Astrocyte of the cerebellum (primary cell): ENCODE data around the gene STXBP1.

Experiments used
- DNase-seq: peaks from one replicate; pipeline ENCODE4 v3.0.0-alpha.2; 2011; ENCODE audit warnings: low read depth
- H3K4me3 ChIP-seq: 2 replicates; pipeline ENCODE4 v1.5.1; 2011; ENCODE audit warnings: mild to moderate bottlenecking, low read depth, low read length, moderate library complexity
- in situ Hi-C: cut with HindIII; loops from 2 replicates; pipeline ENCODE4 v1.10.0; 2017; ENCODE audit warnings: low sequenced_read_pairs
- TF ChIP-seq, protein P1 (sequence below): IDR thresholded peaks from 2 replicates; pipeline ENCODE4 v1.5.1; 2012; ENCODE audit warnings: low read length, low read depth, moderate library complexity, mild to moderate bottlenecking; ENCODE audit errors: missing control alignments

The STXBP1 gene

GRCh38 chr9:127664678-127665507, 52.8 kb downstream of the STXBP1 start:
- TF ChIP-seq, protein P1, sequence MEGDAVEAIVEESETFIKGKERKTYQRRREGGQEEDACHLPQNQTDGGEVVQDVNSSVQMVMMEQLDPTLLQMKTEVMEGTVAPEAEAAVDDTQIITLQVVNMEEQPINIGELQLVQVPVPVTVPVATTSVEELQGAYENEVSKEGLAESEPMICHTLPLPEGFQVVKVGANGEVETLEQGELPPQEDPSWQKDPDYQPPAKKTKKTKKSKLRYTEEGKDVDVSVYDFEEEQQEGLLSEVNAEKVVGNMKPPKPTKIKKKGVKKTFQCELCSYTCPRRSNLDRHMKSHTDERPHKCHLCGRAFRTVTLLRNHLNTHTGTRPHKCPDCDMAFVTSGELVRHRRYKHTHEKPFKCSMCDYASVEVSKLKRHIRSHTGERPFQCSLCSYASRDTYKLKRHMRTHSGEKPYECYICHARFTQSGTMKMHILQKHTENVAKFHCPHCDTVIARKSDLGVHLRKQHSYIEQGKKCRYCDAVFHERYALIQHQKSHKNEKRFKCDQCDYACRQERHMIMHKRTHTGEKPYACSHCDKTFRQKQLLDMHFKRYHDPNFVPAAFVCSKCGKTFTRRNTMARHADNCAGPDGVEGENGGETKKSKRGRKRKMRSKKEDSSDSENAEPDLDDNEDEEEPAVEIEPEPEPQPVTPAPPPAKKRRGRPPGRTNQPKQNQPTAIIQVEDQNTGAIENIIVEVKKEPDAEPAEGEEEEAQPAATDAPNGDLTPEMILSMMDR = no peak
- DNase-seq = no peak
- no peak overlapping the region for H3K4me3 ChIP-seq
- in situ Hi-C loops = no loop called here

GRCh38 chr9:127667127-127667844, 55.2 kb downstream of the STXBP1 start:
- no peak overlapping the region for H3K4me3 ChIP-seq
- no peak for DNase-seq
- TF ChIP-seq, protein P1 = no peak
- in situ Hi-C loops = no loop called here

DNA sequence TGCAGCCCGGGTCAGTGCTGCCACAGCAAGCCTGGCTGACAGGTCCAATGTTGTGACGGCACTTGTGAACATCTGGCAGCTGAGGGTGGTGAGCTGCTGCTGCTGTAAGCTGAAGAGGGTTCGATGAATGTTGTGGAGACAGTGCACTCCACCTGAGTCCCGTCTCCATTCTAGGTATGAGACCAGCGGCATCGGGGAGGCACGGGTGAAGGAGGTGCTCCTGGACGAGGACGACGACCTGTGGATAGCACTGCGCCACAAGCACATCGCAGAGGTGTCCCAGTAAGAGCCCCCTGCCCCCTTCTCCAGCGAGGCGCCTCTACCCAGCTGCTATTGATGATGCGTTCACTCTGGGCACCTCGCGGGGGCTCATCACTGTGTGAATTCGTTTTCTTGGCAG, 55.8 kb downstream of the STXBP1 start:
- H3K4me3 ChIP-seq = no peak overlapping the region
- in situ Hi-C loops = no loop called here
- TF ChIP-seq, protein P1 = no peak
- no peak for DNase-seq

DNA sequence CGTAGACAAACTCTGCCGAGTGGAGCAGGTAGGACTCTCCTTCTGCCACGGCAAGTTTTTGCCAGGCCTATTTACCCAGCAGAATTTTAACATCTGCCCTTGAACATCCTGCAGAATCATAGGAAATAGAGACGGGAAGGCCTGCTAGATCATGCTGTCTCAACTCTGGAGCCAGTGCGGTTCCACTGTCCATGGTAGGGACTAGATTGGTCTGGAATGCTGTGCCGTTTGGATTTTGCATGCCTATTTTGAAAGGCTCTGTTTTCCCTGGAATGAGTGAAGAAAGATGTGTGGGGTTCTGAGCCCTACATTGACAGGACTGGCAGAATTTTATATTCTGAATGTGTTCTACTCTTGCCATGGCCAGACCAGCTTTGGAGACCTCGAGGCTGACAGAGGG, 61.2 kb downstream of the STXBP1 start:
- in situ Hi-C loops = no loop called here
- no peak for DNase-seq
- no peak overlapping the region for H3K4me3 ChIP-seq
- TF ChIP-seq, protein P1 = no peak

DNA sequence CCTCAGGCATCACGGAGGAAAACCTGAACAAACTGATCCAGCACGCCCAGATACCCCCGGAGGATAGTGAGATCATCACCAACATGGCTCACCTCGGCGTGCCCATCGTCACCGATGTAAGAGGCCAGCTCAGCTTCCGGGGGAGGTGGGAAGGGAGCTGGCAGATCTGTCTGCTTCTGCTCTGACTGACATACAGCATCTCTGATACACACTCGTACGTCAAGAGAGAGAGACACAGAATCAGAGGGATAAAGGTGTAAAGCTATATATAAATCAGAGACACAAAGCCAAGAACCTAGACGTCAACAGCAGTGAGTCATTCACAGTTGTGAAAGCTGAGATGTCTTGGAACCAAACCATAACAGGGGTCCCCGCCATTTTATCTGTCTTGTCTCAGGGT, 64.6 kb downstream of the STXBP1 start:
- in situ Hi-C loops = no loop called here

GRCh38 chr9:127679506-127679905, 67.4 kb downstream of the STXBP1 start:
- in situ Hi-C loops = no loop called here
- DNase-seq = no peak
- no peak overlapping the region for H3K4me3 ChIP-seq
- TF ChIP-seq, protein P1 = no peak

More for the DNA sequence above, 64.6 kb downstream of the STXBP1 start:
- TF ChIP-seq, protein P1 = no peak
- H3K4me3 ChIP-seq = no peak overlapping the region
- DNase-seq = no peak
